ENCODE results near the gene NUP153.

NUP153 gene

DNA sequence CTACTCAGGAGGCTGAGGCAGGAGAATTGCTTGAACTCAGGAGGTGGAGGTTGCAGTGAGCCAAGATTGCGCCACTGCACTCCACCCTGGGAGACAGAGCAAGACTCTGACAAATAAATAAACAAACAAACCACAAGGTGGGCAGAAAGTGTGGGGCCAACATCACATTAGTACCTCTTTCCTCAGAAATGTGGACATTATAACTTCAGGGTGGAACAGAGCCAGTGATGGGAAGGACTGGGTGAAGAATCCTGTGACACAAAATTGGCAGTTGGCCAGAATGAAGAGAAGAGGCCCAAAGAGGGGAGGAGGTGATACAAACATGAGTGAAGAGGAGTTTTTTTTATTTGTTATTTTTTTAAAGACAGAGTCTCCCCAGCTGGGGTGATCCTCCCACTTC lies 50.6 kb downstream of the NUP153 start:
- no peak for DNase-seq

DNA sequence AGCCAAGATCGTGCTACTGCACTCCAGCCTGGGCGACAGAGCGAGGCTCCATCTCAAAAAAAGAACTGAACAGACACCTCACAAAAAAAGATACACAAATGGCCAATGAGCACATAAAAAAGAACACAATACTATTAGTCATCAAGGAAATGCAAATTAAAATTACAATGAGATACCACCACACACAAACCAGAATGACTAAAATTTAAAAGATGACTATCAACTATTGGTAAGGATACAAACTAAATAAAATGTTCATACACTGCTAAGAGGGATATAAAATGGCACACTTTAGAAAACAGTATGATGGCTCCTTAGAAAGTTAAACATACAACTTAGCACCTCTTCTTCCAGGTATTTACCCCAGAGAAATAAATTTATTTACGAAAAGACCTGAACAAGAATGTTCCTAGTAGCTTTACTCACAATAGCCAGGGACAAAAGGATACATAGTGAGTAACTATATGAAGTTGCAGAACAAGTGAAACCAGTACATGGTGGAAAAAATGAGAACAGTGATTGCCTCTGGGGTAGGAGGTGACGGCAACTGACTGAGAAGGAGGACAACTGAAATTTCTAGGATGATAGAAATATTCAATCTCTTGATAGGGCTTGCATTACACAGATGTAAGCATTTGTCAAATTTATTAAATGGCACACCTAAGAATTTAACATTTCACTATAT lies 53.4 kb downstream of the NUP153 start:
- peak; percentile 43 for DNase-seq

DNA sequence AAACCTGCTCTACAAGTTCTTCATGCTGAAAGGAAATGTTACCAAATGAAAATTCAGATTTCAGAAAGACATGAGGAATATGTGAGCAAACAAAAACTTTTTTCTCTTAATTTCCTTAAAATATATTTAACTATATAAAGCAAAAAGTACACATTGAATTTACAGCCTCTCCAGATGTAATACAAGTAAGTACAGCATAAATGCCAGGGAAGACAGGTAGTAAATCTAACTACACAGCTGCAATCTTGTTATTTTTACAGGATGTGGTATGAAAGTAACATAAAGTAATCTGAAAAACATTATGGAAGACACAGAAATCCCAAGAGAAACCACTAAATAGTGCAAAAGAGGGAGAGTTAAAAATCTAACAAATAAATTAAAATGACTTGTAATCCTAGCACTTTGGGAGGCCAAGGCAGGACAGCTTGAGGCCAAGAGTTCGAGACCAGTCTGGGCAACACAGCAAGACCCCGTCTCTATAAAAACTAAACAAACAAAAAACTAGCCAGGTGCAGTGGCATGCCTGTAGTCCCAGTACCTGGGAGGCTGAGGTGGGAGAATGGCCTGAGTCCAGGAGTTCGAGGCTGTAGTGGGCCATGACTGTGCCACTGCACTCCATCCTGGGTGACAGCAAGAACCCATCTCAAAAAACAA lies 55.9 kb downstream of the NUP153 start:
- DNase-seq = no peak

DNA sequence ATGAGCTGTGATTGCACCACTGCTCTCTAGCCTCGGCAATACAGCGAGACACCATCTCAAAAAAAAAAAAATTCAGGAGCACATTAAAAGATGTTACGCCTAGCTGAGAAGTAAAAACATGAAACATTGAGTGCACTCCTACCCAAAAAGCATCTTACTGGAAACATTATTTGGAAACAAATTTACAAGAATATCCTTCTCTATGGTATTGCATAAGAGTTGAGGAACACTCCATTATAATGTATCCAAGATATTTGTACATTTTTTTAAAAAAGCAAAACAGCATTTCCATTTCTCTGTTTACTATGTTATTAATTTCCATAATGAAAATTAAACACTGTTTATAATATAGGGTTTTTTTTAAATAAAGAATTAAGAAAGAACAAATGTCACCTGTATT lies 58.0 kb downstream of the NUP153 start:
- no peak for DNase-seq

DNA sequence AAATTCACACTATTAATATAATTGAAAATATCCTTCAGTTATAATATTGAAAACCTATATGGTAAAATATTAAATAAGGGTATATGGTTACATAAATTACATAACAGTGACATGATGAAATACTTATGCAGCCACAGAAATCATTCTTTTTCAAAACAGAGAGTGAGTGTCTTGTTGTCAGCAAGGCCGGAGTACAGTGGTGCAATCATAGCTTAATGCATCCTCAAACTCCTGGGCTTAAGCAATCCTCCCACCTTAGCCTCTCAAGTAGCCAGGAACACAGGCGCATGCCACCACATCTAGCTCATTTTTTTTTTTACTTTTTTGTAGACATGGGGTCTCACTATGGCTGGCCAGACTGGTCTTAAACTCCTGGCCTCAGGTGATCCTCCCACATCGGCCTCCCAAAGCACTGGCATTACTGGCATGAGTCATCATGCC lies 66.2 kb downstream of the NUP153 start:
- no peak for DNase-seq

DNA sequence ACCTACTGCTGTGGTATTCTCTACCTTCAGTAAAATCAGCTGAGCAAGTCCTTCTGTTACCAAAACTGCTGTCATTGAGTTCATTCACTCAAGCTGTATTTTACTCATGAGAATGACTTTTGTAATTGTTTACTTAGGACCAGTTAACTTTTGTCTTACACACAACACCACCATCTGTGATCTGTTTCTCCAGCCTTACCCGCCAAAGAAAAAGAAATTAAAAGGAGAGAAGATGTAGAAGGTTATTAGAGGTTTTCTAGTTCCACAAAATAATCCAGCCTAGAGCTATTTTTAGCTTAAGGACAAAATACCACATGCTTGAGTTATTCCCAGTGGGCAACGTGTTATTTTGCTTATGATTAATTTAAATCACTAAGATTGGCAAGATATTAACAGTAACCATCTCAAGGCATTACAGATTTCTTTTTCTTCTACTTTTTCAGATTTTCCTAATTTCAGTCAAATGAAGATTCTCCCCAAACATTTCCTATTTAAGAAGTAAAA lies 68.5 kb downstream of the NUP153 start:
- peak; percentile 16 for DNase-seq

DNA sequence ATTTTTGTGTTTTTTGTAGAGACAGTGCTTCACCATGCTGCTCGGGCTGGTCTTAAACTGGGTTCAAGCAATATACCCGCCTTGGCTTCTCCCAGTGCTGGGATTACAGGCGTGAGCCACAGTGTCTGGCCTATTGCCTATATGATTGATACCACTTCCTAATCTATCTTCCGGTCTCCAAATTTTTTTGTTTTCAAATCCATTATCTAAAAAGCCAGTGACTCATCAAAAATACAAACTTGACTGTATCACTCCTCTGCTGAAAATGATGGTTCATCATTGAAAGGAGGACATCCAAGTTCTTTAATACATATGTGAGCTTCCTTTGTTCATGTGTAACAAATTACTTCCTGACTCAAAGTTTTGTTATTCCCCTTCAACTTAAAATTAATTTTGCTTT lies 71.2 kb downstream of the NUP153 start:
- DNase-seq = no peak

DNA sequence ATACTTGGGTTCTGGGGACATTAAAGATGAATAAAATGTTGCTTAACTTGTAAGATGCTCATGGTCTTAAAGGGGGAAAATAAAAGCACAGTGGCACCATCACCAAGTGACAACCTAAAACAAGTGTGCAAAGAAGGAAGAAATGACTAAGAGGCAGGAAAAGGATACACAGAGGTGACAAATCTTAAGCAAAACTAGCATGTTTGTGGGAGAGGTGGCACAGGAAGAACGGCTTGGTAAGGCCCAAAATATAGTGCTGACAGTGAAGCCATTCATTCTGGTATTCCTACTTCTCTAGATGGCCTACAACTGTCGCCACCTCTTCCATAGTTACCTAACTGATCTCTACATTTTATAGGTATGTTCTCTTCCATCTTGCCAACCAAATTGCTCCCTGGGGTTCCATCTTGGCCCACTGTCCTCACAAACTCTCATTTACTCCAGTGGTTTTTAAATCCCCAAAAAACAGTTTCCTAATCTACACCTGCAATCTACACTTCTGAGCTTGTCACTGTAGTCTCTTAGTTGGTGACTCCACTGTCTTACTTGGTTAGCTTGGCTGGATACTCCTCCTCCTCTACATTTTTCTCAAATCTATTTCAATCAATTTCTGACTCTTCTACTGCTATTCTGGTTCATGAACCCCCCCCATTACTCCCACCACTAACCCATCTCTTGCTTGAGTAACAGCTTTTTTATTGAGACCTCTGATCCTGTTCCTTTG lies 73.1 kb downstream of the NUP153 start:
- peak; percentile 86 for DNase-seq

DNA sequence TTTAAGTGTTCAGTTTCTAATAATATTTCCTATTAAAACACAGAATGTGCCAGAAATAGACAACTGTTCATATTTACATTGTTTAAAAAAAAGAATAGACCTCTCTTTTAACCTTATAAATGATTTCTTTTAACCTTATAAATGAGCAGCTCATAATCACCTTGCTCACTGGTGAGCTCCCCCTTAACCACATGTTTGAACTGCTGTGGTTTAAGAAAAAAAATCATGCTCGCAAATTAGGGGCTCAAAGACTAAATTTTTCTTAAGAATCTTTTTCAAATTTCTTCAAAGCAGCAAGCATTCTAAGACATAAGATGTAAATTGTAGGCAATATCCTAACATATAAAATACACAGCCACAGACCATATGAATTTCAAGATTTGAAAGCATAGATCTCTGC lies 73.8 kb downstream of the NUP153 start:
- no peak for DNase-seq

DNA sequence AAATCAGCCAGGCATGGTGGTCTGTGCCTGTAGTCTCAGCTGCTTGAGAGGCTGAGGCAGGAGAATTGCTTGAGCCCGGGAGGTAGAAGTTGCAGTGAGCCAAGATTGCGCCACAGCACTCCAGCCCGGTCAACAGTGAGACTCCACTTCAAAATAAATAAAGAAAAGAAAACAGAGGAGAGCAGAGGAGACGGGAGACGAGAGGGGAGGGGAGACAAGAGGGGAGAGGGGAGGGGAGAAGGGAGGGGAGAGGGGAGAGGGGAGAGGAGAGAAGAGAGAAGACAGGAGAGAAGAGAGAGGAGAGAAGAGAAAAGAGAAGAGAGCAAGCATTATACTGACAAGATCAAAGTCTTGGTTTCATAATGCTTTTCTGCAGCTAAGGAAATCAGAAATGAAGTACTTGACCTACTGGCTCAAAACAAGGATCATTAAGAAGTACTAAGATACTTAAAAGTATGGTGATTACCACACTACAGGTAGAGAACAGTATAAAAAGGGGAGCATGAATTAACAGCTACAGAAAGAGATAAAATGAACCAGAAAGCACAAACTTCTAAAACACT lies 76.1 kb downstream of the NUP153 start:
- no peak for DNase-seq

DNA sequence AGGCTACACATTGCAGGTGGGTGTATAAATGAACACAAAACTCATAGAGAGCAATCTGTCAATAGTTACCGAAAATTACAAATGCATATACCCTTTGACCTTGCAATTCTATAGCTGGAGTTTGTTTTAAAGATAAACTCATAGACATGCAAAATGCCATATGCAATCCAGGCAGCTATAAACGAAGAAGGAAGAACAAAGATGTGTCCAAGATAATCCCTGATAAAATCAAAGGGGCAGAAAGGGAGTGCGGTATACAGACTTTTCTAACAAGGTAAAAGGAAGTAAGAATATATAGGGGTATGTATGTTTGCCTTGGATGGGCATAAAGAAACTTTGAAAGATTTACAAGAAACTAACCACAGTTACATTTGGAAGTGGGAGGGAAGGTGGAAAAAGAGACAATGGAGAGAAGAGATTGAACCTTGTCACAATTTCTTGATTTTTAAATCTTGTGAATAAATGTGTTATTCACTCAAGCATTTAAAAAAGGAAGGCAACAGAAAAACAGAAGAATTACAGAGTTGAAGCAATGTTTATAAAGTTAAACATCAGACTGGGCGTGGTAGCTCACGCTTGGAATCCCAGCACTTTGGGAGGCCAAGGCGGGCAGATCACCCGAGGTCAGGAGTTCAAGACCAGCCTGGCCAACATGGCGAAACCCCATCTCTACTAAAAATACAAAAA lies 76.8 kb downstream of the NUP153 start:
- DNase-seq = no peak

DNA sequence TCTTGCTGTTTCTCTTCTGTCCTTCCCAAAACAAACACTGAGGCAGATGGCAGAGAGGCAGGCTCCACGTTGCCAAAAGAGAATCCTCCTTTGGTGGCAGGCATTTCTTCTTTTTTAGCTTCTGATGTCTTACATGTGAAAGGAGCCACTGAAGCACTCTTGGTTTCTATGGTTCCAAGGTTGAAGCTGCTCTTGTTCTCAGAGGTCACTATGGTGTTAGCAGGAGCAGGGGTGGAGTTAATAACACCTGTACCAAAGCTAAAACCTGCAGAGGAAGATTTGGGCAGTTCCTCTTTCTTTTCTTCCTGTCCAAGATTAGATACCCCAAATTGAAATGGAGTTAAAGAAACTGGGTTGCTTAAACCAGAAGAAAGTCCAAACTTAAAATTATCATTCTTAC lies 77.9 kb downstream of the NUP153 start:
- DNase-seq = no peak

DNA sequence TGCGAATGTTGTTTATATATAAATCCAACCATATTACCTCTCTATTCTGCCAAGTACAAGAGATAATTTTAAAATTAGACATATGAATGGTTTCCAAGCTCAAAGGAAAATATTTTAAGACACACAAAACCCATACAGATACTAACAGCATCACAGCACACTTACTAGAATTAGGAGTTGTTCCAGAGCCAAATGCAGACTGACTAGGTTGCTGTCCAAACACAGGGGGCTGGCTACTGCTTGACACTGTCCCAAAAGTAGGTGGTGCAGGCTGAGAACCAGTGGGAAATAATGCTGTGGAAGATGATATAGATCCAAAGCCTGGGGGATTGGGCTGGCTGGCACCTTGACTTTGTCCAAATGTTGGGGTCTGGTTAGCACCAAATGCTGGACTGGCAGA lies 82.3 kb downstream of the NUP153 start:
- no peak for DNase-seq

DNA sequence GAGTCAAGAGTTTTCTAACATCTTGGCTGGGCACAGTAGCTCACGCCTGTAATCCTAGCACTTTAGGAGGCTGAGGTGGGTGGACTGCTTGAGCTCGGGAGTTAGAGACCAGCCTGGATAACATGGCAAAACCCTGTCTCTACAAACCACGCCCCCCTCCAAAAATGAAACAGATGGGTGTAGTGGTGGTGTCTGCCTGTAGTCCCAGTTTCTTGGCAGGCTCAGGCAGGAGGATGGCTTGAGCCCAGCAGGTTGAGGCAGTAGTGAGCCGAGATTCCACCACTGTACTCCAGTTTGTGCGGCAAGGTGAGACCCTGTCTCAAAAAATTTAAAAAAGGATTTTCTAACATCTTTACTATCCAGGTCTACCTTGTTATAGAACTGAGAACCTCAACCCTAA lies 84.6 kb downstream of the NUP153 start:
- DNase-seq = no peak

DNA sequence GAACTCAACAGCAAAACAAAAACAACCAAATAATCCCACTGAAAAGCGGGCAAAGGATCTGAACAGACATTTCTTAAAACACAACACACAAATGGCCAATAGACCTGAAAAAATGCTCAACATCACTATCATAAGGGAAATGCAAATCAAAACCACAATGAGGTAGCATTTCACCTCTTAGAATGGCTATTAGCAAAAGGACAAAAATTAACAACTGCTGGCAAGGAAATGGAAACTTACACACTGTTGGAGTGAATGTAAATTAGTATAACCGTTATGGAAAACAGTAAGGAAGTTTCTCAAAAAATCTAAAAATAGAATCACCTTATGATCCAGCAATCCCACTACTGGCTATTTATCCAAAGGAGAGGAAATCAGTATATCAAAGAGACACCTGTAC lies 85.7 kb downstream of the NUP153 start:
- no peak for DNase-seq

DNA sequence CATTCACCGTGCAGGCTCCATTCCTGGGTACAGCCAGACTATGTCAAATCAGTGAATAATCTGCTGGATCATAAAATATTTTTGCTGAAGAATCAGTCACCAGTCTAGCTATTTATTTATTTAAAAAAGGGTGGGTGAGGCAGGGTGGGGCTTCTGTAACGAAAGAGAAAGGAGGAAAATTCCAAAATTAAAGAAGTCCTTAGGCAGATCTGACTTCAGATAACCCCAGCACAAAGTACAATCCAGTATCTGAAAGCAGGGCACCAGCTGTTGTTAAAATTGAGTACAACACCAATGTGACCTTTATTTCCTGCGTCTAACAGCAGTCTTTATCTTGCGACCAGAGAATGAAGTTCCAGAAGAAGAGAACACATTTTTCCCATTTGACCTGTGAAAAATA lies 90.9 kb downstream of the NUP153 start:
- no peak for DNase-seq

DNA sequence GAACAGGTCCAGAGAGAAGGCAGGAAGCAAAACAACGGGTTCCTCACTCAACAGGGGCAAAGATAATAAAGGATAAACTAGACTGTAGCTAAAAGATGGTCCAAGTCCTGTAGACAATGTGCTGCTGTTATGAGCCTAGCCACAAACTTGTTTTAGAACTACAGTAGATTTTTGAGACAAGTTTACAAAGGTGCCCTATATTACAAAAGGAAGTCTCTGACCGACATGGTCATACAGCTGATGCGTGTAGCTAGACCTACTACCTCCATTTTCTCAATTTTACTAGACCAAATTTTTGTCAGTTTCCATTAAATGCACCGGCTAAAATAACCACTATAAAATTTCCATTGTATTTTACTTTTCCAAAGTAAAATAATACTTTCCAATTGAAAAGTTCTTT lies 94.7 kb downstream of the NUP153 start:
- DNase-seq = no peak

DNA sequence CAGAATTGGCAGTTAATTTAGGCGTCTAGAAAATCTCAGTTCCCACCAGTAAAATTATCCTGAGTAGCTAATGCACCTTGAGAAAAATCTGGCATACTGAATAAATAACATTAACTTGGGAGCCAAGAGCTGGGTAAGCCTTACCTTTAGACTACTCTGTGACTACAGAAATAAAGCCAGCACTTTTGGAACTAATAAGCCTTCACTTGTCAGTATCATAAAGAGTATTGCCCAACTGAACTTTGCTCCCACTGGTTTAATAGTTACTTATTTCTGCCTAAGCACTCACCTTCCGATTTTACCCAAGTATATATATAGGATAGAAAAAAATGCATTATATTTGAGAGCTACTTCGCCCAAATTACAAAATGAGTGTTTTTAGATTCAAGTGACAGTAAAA lies 95.9 kb downstream of the NUP153 start:
- DNase-seq = no peak

DNA sequence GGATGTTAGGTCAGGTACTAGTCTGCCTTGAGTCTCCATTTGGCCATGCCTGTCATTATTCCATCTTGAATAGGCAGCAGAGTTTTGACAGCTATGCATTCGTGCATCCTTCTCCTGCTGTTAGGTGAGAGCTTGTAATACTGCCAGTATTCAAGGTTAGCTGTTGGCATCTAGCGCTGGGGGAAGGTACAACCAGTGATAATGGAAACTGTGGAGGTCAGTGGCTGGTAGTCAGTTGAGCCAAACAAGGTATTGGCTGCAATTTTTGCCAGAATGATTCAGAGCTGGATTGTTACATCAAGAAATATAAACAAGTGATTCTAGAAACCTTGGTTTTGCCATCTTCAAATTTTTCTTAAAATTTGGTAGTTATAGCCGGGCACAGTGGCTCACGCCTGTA lies 100.1 kb downstream of the NUP153 start:
- DNase-seq = no peak

DNA sequence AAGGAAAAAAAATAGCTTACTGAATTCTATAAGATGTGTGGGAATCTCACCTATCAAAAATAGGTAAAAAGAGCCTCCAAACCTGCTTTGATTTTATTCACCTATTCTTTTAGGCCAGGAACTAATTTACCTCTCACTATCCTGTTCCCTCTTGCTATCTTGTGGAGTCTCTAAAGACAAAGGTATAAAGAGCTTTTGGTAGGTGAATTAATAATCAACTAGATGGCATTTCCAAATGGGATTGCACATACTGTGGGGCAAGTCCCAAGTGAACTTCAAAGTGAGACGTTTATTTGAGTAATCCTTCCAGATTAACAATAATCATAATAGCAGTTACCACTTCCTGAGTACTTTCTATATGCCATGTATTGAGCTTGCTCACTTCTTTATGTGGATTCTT lies 103.8 kb downstream of the NUP153 start:
- no peak for DNase-seq

DNA sequence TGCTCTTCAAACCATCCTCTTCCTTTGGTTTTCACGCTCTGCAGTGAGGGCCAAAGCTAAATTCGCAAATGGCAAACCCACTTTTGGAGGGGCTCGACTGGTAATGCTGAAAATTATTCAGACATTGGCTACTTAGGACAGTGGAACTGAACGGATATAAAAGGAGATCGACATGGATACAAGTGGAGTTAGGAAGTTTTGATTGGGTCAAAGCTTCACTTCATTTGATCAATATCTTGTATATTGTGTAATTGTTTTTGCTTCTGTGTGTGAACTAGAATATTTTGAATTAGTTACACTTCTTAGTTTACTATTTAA lies 105.4 kb downstream of the NUP153 start:
- no peak for DNase-seq

DNA sequence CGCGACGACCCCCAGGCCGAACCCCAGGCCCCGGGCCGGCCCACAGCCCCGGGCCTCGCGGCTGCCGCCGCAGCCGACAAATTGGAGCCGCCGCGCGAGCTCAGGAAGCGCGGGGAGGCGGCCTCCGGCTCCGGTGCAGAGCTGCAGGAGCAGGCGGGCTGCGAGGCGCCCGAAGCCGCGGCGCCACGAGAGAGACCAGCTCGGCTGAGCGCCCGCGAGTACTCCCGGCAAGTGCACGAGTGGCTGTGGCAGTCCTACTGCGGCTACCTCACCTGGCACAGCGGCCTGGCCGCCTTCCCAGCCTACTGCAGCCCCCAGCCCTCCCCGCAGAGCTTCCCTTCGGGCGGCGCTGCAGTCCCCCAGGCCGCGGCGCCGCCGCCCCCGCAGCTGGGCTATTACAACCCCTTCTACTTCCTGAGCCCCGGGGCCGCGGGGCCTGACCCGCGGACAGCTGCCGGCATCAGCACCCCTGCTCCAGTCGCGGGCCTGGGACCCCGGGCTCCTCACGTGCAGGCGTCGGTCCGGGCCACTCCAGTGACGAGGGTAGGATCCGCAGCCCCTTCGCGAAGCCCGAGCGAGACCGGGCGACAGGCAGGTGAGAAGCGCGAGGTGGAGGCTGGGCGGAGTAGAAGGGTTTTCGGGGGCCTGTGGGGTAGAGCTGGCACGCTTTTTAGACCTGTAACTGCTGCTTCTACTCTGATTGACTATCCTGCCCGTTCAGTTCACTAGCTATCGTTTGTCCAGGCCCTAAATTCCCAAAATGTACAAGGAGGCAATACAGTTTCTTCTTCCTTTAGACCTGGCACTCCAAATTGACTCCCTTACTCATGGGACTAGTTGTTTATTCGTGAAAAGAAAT lies 106.0 kb downstream of the NUP153 start:
- DNase-seq = peak; percentile 43

All from activated CD4-positive, alpha-beta T cell treated with anti-CD3 and anti-CD28 coated beads, Interleukin-2, Interleukin-6, amounts not matched to agents 100 ng/mL and 50 ng/mL, durations not matched to agents 16 hours and 8 hours (primary cell).